Small intestine (tissue), 7 donors: ENCODE measurements around the gene BAG2. TPM values are rescaled to one million over a fixed set of nuclear protein-coding genes. Genes with fewer than 3 reads are reported as not detected.

ENCODE experiments used
- DNase-seq, 2 donors: peaks; one replicate each; pipeline versions ENCODE4 v3.0.0 to v3.0.0-alpha.2; 2013
- FAIRE-seq: peaks from 2 replicates; lab custom pipeline; 2012; peaks lifted over from hg19 to GRCh38; lab: Jason Lieb, UNC
- H3K27ac ChIP-seq, 3 donors: one replicate each; pipeline ENCODE4 v1.5.1; 2013; ENCODE audit warnings: low read length in 2 of 3, mild to moderate bottlenecking in 2 of 3, control low read depth in 1 of 3, inconsistent platforms in 1 of 3, low read depth in 1 of 3, moderate library complexity in 1 of 3
- H3K27me3 ChIP-seq, 3 donors: one replicate each; pipeline ENCODE4 v1.6.1; 2013; ENCODE audit warnings: low read length in 3 of 3, inconsistent platforms in 1 of 3; ENCODE audit not compliant: control insufficient read depth in 3 of 3, insufficient read depth in 3 of 3
- H3K36me3 ChIP-seq, 3 donors: one replicate each; pipeline ENCODE4 v1.6.1; 2013; ENCODE audit warnings: low read length in 3 of 3, inconsistent platforms in 1 of 3, low read depth in 1 of 3, mild to moderate bottlenecking in 1 of 3, moderate library complexity in 1 of 3; ENCODE audit not compliant: control insufficient read depth in 3 of 3, insufficient read depth in 2 of 3
- H3K4me1 ChIP-seq, 3 donors: one replicate each; pipeline ENCODE4 v1.6.1; 2013; ENCODE audit warnings: low read length in 2 of 3, inconsistent platforms in 1 of 3, low read depth in 1 of 3, mild to moderate bottlenecking in 1 of 3, moderate library complexity in 1 of 3; ENCODE audit not compliant: control insufficient read depth in 3 of 3, insufficient read depth in 2 of 3
- H3K4me3 ChIP-seq, 3 donors: one replicate each; pipeline ENCODE4 v1.5.1; 2013; ENCODE audit warnings: low read length in 3 of 3, control low read depth in 1 of 3, inconsistent platforms in 1 of 3, low read depth in 1 of 3, mild to moderate bottlenecking in 1 of 3, moderate library complexity in 1 of 3
- H3K9me3 ChIP-seq, 2 donors: one replicate each; pipeline ENCODE4 v1.6.1; 2013; ENCODE audit warnings: low read depth in 1 of 2, low read length in 1 of 2; ENCODE audit not compliant: control insufficient read depth in 2 of 2, insufficient read depth in 1 of 2
- WGBS, 3 donors: extraction: QIAGEN DNeasy Blood & Tissue Kit; methylation state at CpG; one replicate each; pipeline ENCODE4 v1.1.7; 2013; 5-methylcytosine and 5-hydroxymethylcytosine counted together
- polyA plus RNA-seq, 4 donors: library from polyadenylated mRNA; stranded (reverse) in 3 of 4; unstranded in 1 of 4; fragments of 200-250 nt in 3 of 4; fragments of 120-200 nt in 1 of 4; gene quantifications; one replicate each; pipeline versions ENCODE4 v1.2.1 to v1.2.3, GENCODE V29; 2013
- donor health status: healthy with polysubstance abuse.
- donor health status: control.
- donor health status: control.
- donor health status: Bipolar disorder and iron deficiency.
- donor health status: healthy.

BAG2 gene
- polyA plus RNA-seq, 4 donors = 0.45 to 1.1 (median 0.72) TPM

DNA sequence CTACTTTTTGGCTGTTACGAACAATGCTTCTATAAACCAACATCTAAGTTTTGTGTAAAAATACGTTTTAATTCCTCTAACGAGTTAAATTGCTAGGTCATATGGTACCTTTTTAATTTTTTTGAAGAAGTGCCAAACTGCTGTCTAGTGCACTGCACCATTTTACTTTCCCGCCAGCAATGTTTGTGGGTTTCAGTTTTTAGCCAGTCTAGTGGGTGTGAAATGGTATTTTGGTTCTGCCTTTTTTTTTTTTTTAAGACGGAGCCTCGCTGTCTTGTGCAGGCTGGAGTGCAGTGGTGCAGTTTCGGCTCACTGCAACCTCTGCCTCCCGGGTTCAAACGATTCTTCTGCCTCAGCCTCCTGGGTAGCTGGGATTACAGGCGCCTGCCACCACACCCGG lies 34.1 kb upstream of the BAG2 start:
- WGBS, 3 donors = 94 to 97% (median 96%) methylated on average over 11 of the region's 11 CpGs
- Histone ChIP-seq H3K27ac (no peak overlapping the region), H3K9me3 (no peaks in the 10 kb centered on the region), H3K4me3 (no peak overlapping the region), H3K27me3 (no peaks in the 10 kb centered on the region), H3K4me1 (no peaks in the 10 kb centered on the region), H3K36me3 (peaks cover 2 to 9% (median 7%) of the 10 kb centered on the region in 3 donors)
- FAIRE-seq = no peak
- DNase-seq = no peak

GRCh38 chr6:57141451-57142177 lies 30.5 kb upstream of the BAG2 start:
- Histone ChIP-seq H3K4me3 (no peak overlapping the region), H3K27ac (no peak overlapping the region), H3K27me3 (no peaks in the 10 kb centered on the region), H3K9me3 (no peaks in the 10 kb centered on the region), H3K4me1 (no peaks in the 10 kb centered on the region), H3K36me3 (peaks cover 2 to 13% (median 4%) of the 10 kb centered on the region in 3 donors)
- WGBS, 3 donors = 86 to 97% (median 93%) methylated on average over 4 of the region's 4 CpGs
- no peak for FAIRE-seq
- no peak for DNase-seq

DNA sequence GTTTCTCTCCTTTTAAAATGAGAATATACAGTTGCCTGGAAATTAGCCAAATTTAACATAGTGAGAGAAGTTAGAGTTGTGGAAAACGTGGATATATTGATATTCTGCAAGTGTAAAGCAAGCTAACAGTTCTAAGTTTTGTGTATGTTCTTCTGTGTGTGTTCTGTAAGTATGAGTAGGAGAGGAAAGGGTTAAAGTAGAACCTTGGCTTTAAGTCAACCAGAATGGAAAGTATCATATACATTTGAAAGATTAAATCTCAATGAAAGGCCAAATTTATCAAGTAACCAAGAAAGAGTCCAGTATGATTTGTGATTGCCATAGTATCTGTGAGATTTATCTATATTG lies 30.0 kb upstream of the BAG2 start:
- Histone ChIP-seq H3K27ac (no peak overlapping the region), H3K4me3 (no peak overlapping the region), H3K4me1 (no peaks in the 10 kb centered on the region), H3K9me3 (no peaks in the 10 kb centered on the region), H3K27me3 (no peaks in the 10 kb centered on the region), H3K36me3 (peaks cover 2 to 13% (median 6%) of the 10 kb centered on the region in 3 donors)
- DNase-seq (no peak), FAIRE-seq (no peak)
- WGBS, 3 donors = 80 to 91% (median 89%) methylated on average over 1 of the region's 1 CpG

DNA sequence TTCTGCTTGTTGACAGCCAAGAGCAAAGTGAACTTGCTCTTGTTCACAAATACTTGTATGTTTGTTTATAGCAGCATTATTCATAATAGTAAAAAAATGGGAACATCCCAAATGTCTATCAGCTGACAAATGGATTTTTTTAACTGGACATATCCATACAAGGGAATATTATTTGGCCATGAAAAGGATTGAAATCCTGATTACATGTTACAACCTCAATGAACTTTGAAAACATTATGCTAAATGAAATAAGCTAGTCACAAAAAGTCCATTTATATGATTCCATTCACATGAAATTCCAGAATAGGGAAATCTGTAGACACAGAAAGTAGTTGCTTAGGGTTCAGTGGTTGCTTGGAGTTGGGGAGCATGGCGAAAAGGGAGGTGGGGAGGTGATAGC lies 28.4 kb upstream of the BAG2 start:
- 96 to 100% (median 97%) methylated on average over 1 of the region's 1 CpG for WGBS, 3 donors
- H3K27me3 ChIP-seq = no peaks in the 10 kb centered on the region
- no peak for DNase-seq
- peaks cover 3 to 13% (median 8%) of the 10 kb centered on the region in 3 donors for H3K36me3 ChIP-seq
- FAIRE-seq = no peak
- H3K9me3 ChIP-seq = no peaks in the 10 kb centered on the region
- H3K4me3 ChIP-seq = no peak overlapping the region
- H3K4me1 ChIP-seq = no peaks in the 10 kb centered on the region
- H3K27ac ChIP-seq = no peak overlapping the region

- Histone ChIP-seq H3K36me3 (peaks cover 3 to 13% (median 6%) of the 10 kb centered on the region in 3 donors), H3K27me3 (no peaks in the 10 kb centered on the region), H3K4me3 (no peak overlapping the region), H3K9me3 (no peaks in the 10 kb centered on the region), H3K27ac (no peak overlapping the region), H3K4me1 (no peaks in the 10 kb centered on the region)
- WGBS, 3 donors = 92 to 97% (median 96%) methylated on average over 5 of the region's 5 CpGs
- no peak for FAIRE-seq
- DNase-seq = no peak
Measured at GRCh38 chr6:57147401-57147800, 24.7 kb upstream of the BAG2 start.

- H3K36me3 ChIP-seq = peaks cover 3 to 16% (median 10%) of the 10 kb centered on the region in 3 donors
- 76 to 88% (median 83%) methylated on average over 7 of the region's 7 CpGs for WGBS, 3 donors
- no peaks in the 10 kb centered on the region for H3K27me3 ChIP-seq
- H3K4me3 ChIP-seq = no peak overlapping the region
- DNase-seq (no peak), FAIRE-seq (no peak)
- no peaks in the 10 kb centered on the region for H3K9me3 ChIP-seq
- no peak overlapping the region for H3K27ac ChIP-seq
- H3K4me1 ChIP-seq = no peaks in the 10 kb centered on the region
Measured at GRCh38 chr6:57147955-57148858, 23.9 kb upstream of the BAG2 start.

- no peak for FAIRE-seq
- no peak overlapping the region for H3K4me3 ChIP-seq
- no peak for DNase-seq
- H3K4me1 ChIP-seq = no peaks in the 10 kb centered on the region
- no peaks in the 10 kb centered on the region for H3K27me3 ChIP-seq
- H3K36me3 ChIP-seq = peaks cover 0 to 8% (median 8%) of the 10 kb centered on the region in 3 donors
- no peak overlapping the region for H3K27ac ChIP-seq
- H3K9me3 ChIP-seq = no peaks in the 10 kb centered on the region
Measured at GRCh38 chr6:57158658-57159057, 13.5 kb upstream of the BAG2 start.

DNA sequence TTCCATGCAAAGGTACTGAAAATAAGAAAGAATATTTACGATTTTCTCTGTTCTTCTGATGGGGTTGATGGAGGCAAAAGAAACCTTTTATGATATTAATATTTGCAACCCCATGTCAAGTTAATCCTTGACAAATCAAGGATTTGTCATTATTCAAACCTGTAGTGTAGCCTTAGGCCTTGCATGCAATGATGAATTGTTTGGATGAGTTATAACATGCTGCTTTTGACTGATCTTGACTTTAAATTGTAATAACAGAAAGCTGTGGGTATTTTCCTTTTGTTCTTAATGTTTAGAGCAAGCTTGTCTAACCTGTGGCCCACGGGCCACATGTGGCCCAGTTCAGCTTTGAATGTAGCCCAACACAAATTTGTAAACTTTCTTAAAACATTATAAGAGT lies 13.0 kb upstream of the BAG2 start:
- WGBS, 3 donors = 90 to 94% (median 93%) methylated on average over 2 of the region's 2 CpGs
- no peaks in the 10 kb centered on the region for H3K4me1 ChIP-seq
- no peaks in the 10 kb centered on the region for H3K9me3 ChIP-seq
- peaks cover 0 to 9% (median 5%) of the 10 kb centered on the region in 3 donors for H3K36me3 ChIP-seq
- no peak overlapping the region for H3K27ac ChIP-seq
- DNase-seq (no peak), FAIRE-seq (no peak)
- no peaks in the 10 kb centered on the region for H3K27me3 ChIP-seq
- no peak overlapping the region for H3K4me3 ChIP-seq
